Hepatocyte (in vitro differentiated cells): ENCODE results near the gene EDNRA. TPM values are rescaled to one million over a fixed set of nuclear protein-coding genes. Genes with fewer than 3 reads are reported as not detected.

Source experiments
- DNase-seq: peaks from one replicate; pipeline ENCODE4 v3.0.0-alpha.2; 2016; ENCODE audit warnings: low spot score
- H2AFZ ChIP-seq: fragments of 200-600 bp; sonication (generic); 2 replicates; pipeline ENCODE4 v1.6.0; 2016; ENCODE audit warnings: antibody characterized with exemption, mild to moderate bottlenecking
- H3K27ac ChIP-seq: fragments of 200-600 bp; sonication (generic); 2 replicates; pipeline ENCODE4 v1.5.1; 2016; ENCODE audit warnings: mild to moderate bottlenecking
- H3K27me3 ChIP-seq: fragments of 200-600 bp; sonication (generic); 2 replicates; pipeline ENCODE4 v1.6.1; 2016
- H3K36me3 ChIP-seq: fragments of 200-600 bp; sonication (generic); replicated peaks from 2 replicates; pipeline ENCODE4 v1.5.1; 2016; ENCODE audit warnings: low read depth; ENCODE audit not compliant: insufficient read depth
- H3K4me1 ChIP-seq: fragments of 200-600 bp; sonication (generic); 2 replicates; pipeline ENCODE4 v1.5.1; 2016; ENCODE audit warnings: mild to moderate bottlenecking, moderate library complexity; ENCODE audit not compliant: insufficient read depth
- H3K4me2 ChIP-seq: fragments of 200-600 bp; sonication (generic); 2 replicates; pipeline ENCODE4 v1.6.0; 2016
- H3K4me3 ChIP-seq: fragments of 200-600 bp; sonication (generic); 2 replicates; pipeline ENCODE4 v1.5.1; 2016; ENCODE audit warnings: mild to moderate bottlenecking
- H3K79me2 ChIP-seq: fragments of 200-600 bp; sonication (generic); 2 replicates; pipeline ENCODE4 v1.6.0; 2017; ENCODE audit warnings: mild to moderate bottlenecking
- H3K9me2 ChIP-seq: fragments of 200-600 bp; sonication (generic); replicated peaks from 2 replicates; pipeline ENCODE4 v1.6.0; 2017; ENCODE audit warnings: mild to moderate bottlenecking; ENCODE audit not compliant: insufficient read depth
- H3K9me3 ChIP-seq: fragments of 200-600 bp; sonication (generic); 2 replicates; pipeline ENCODE4 v1.5.1; 2016; ENCODE audit warnings: low read depth, mild to moderate bottlenecking
- H4K20me1 ChIP-seq: fragments of 200-600 bp; sonication (generic); 2 replicates; pipeline ENCODE4 v1.6.0; 2016; ENCODE audit warnings: mild to moderate bottlenecking; ENCODE audit not compliant: insufficient read depth, poor library complexity, severe bottlenecking
- EZH2 ChIP-seq: fragments of 200-600 bp; sonication (generic); IDR thresholded peaks from 2 replicates; pipeline ENCODE4 v1.6.1; 2016; ENCODE audit warnings: antibody characterized with exemption, mild to moderate bottlenecking, borderline replicate concordance
- EZH2phosphoT487 ChIP-seq: fragments of 200-600 bp; sonication (generic); IDR thresholded peaks from one replicate; pipeline ENCODE4 v1.6.1; 2018; ENCODE audit warnings: antibody characterized with exemption, mild to moderate bottlenecking, low read depth, moderate library complexity; ENCODE audit not compliant: unreplicated experiment, severe bottlenecking
- WGBS: methylation state at CpG from one replicate; pipeline ENCODE4 v1.1.6; 2016; ENCODE audit warnings: low lambda C conversion rate; ENCODE audit errors: missing lambda C conversion rate; 5-methylcytosine and 5-hydroxymethylcytosine counted together
- polyA plus RNA-seq: library from polyadenylated mRNA; unstranded; fragments of >200 nt; fragmentation: Nextera tagmentation; extraction: Ambion mirVana; gene quantifications from 2 replicates; pipeline ENCODE4 v1.2.1, GENCODE V29; 2016
- total RNA-seq: library from RNA; depleted of rRNA; stranded (reverse); fragments of >200 nt; gene quantifications from 2 replicates; pipeline ENCODE4 v1.2.3, GENCODE V29; 2014
- TF ChIP-seq, protein P1 (sequence below): fragments of 200-600 bp; sonication (generic); IDR thresholded peaks from 2 replicates; pipeline ENCODE4 v1.5.1; 2016; ENCODE audit warnings: antibody characterized with exemption, mild to moderate bottlenecking; ENCODE audit not compliant: poor library complexity

Gene EDNRA
- total and polyA plus RNA-seq, 2 experiments from 2014 or later, result 19.0 to 28.1 TPM

DNA sequence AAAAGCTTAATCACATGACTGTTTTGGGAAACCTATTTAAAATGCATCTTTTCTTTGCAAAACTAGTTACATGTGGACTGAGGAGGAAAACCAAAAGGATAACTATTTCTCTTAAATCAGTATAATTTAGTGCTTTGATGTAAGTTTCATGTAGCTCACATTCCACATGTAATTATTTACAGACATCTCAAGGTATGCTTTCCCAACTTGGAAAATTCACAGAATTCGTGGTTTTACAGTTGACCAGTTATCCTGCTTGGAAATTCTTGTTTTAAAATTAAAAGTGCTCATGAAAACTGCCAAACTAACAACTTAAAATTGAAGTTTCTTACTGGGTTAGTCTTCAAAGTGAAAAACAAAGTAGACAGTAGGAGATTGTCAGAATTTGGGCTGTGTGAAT is 52.4 kb downstream of the EDNRA start:
- Histone ChIP-seq H3K27ac (peak overlapping the region; percentile 17), H4K20me1 (no peaks in the 10 kb centered on the region), H3K36me3 (no peaks in the 10 kb centered on the region), H3K4me2 (no peak overlapping the region), H3K4me1 (peaks cover 21% of the 10 kb centered on the region), H3K79me2 (no peaks in the 10 kb centered on the region), H2AFZ (no peak overlapping the region), H3K4me3 (no peak overlapping the region), H3K9me2 (no peaks in the 10 kb centered on the region), H3K27me3 (no peaks in the 10 kb centered on the region), H3K9me3 (no peaks in the 10 kb centered on the region)
- DNase-seq, result no peak
- TF ChIP-seq, protein P1, sequence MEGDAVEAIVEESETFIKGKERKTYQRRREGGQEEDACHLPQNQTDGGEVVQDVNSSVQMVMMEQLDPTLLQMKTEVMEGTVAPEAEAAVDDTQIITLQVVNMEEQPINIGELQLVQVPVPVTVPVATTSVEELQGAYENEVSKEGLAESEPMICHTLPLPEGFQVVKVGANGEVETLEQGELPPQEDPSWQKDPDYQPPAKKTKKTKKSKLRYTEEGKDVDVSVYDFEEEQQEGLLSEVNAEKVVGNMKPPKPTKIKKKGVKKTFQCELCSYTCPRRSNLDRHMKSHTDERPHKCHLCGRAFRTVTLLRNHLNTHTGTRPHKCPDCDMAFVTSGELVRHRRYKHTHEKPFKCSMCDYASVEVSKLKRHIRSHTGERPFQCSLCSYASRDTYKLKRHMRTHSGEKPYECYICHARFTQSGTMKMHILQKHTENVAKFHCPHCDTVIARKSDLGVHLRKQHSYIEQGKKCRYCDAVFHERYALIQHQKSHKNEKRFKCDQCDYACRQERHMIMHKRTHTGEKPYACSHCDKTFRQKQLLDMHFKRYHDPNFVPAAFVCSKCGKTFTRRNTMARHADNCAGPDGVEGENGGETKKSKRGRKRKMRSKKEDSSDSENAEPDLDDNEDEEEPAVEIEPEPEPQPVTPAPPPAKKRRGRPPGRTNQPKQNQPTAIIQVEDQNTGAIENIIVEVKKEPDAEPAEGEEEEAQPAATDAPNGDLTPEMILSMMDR, result no peak
- TF ChIP-seq EZH2phosphoT487 (no peak), EZH2 (no peak)
- WGBS, result 69% methylated on average over 1 of the region's 1 CpG

DNA sequence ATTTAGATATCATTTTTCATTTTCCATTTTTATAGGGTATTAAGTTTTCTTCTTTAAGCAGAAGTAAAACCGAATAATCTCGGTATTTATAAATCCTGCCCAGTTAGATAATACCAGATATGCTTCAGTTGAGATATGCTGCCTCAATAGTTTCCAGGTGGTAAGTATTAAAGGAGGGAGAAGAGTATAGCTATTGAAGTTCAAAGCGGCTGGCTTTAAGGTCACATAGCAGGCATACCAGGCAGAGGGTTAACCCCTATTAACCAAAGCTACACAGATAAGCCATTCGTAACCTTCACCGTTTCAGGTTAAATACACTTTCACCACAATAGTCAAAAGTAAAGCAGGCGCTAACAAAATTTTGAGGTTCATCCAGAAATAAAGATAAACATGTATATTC is 54.2 kb downstream of the EDNRA start:
- 17% methylated on average over 6 of the region's 6 CpGs for WGBS
- Histone ChIP-seq H3K9me3 (no peaks in the 10 kb centered on the region), H3K9me2 (no peaks in the 10 kb centered on the region), H3K4me1 (peaks cover 26% of the 10 kb centered on the region), H3K27me3 (no peaks in the 10 kb centered on the region), H3K79me2 (no peaks in the 10 kb centered on the region), H2AFZ (no peak overlapping the region), H3K4me2 (no peak overlapping the region), H3K27ac (peak overlapping the region; percentile 25), H3K36me3 (no peaks in the 10 kb centered on the region), H4K20me1 (no peaks in the 10 kb centered on the region), H3K4me3 (no peak overlapping the region)
- TF ChIP-seq, protein P1, result no peak
- TF ChIP-seq EZH2phosphoT487, result no peak
- TF ChIP-seq EZH2, result no peak
- DNase-seq, result no peak

DNA sequence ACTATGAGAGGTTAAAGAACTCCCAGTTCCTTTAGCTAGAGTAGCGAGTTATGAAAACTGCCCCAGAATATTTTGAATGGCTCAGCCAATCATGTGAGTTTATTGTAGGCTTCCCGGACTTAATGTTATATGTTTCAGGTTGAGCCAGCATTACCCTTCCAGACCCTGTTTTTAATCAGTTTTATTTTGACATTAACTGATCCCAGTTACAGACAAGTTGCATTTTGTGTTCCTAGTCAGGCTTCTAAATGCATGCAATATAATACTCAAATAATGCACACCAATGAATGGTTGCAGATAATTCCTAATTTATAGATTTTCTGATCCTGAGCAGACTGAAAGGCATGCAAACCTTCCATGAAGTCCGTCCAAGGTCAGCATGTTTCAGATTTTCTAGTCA is 57.8 kb downstream of the EDNRA start:
- Histone ChIP-seq H3K4me1 (peaks cover 27% of the 10 kb centered on the region), H3K4me3 (no peak overlapping the region), H3K79me2 (no peaks in the 10 kb centered on the region), H3K9me3 (no peaks in the 10 kb centered on the region), H3K27ac (no peak overlapping the region), H3K4me2 (no peak overlapping the region), H3K9me2 (no peaks in the 10 kb centered on the region), H3K27me3 (no peaks in the 10 kb centered on the region), H4K20me1 (no peaks in the 10 kb centered on the region), H2AFZ (no peak overlapping the region), H3K36me3 (no peaks in the 10 kb centered on the region)
- no peak for DNase-seq
- 76% methylated on average over 3 of the region's 3 CpGs for WGBS
- TF ChIP-seq, protein P1, result no peak
- no peak for TF ChIP-seq EZH2
- TF ChIP-seq EZH2phosphoT487, result no peak

DNA sequence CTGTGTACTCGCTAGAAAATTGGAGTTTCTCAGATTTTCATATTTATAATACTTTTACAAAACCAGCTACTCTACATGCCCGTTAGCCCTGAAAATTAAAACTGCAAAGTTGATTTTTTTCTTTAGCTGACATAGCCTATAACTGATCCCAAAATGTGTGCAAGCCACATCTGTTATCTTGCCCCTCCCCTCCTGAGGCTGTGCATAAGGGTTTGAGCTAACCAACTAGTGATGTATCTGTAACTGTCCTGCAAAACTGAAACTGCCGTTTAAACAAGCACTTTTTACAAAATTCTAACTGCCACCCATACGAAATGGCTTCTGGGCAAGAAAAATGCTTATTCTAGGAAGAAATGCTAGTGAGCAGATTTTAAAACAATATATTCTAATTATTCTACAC is 59.1 kb downstream of the EDNRA start:
- Histone ChIP-seq H3K4me1 (peaks cover 20% of the 10 kb centered on the region), H3K36me3 (no peaks in the 10 kb centered on the region), H3K4me3 (no peak overlapping the region), H3K27me3 (no peaks in the 10 kb centered on the region), H3K4me2 (no peak overlapping the region), H2AFZ (no peak overlapping the region), H3K79me2 (no peaks in the 10 kb centered on the region), H3K27ac (no peak overlapping the region), H3K9me3 (no peaks in the 10 kb centered on the region), H4K20me1 (no peaks in the 10 kb centered on the region), H3K9me2 (no peaks in the 10 kb centered on the region)
- 75% methylated on average over 4 of the region's 4 CpGs for WGBS
- no peak for DNase-seq
- TF ChIP-seq, protein P1, result no peak
- TF ChIP-seq EZH2phosphoT487 (no peak), EZH2 (no peak)
